Esophagus muscularis mucosa (tissue), 4 donors: ENCODE results near the gene LIPN. TPM values are rescaled to one million over a fixed set of nuclear protein-coding genes. Genes with fewer than 3 reads are reported as not detected.
A peak's percentile ranks its signal among the peaks of the same experiment; 100 is the strongest.

Experiments used
- DNase-seq: peaks from one replicate; pipeline ENCODE4 v3.0.0-alpha.2; 2017; ENCODE audit errors: extremely low spot score
- H3K27ac ChIP-seq, 4 donors: fragments of 200-600 bp; sonication (generic); replicated peaks in 1 of 4; 1 replicate in 3 of 4; 2 replicates in 1 of 4; pipeline ENCODE4 v1.5.1; 2016 to 2019; ENCODE audit warnings: mild to moderate bottlenecking in 1 of 4
- H3K27me3 ChIP-seq, 4 donors: fragments of 200-600 bp; sonication (generic); one replicate each; pipeline versions ENCODE4 v1.5.1 to v1.6.0; 2016 to 2019
- H3K36me3 ChIP-seq, 4 donors: fragments of 200-600 bp; sonication (generic); one replicate each; pipeline ENCODE4 v1.5.1; 2016 to 2019
- H3K4me1 ChIP-seq, 4 donors: fragments of 200-600 bp; sonication (generic); one replicate each; pipeline ENCODE4 v1.5.1; 2016 to 2019
- H3K4me3 ChIP-seq, 4 donors: fragments of 200-600 bp; sonication (generic); 1 replicate in 2 of 4; 2 replicates in 2 of 4; pipeline ENCODE4 v1.5.1; 2016 to 2019; ENCODE audit warnings: mild to moderate bottlenecking in 4 of 4, moderate library complexity in 1 of 4
- H3K9me3 ChIP-seq, 4 donors: fragments of 200-600 bp; sonication (generic); 1 replicate in 3 of 4; 2 replicates in 1 of 4; pipeline ENCODE4 v1.5.1; 2016 to 2019
- CTCF ChIP-seq, 3 experiments: fragments of 200-600 bp in 2 of 3; fragments of 450-650 bp in 1 of 3; sonication (generic) in 2 of 3; IDR thresholded peaks; one replicate each; pipeline ENCODE4 v1.5.1; 2017 to 2019; ENCODE audit warnings: antibody characterized with exemption in 3 of 3, mild to moderate bottlenecking in 2 of 3, moderate library complexity in 1 of 3
- EP300 ChIP-seq: sonication (generic); formaldehyde crosslinking; IDR thresholded peaks from one replicate; pipeline ENCODE4 v1.6.1; 2017; ENCODE audit warnings: antibody characterized with exemption
- POLR2A ChIP-seq: fragments of 450-650 bp; IDR thresholded peaks from one replicate; pipeline ENCODE4 v1.6.1; 2017; ENCODE audit warnings: antibody characterized with exemption, moderate library complexity, mild to moderate bottlenecking, low read depth
- POLR2AphosphoS5 ChIP-seq, 2 donors: sonication (generic); formaldehyde crosslinking; IDR thresholded peaks; one replicate each; pipeline ENCODE4 v1.6.1; 2017; ENCODE audit warnings: antibody characterized with exemption in 2 of 2
- WGBS: methylation state at CpG from one replicate; pipeline ENCODE4 v1.1.5; 2018; 5-methylcytosine and 5-hydroxymethylcytosine counted together
- intact Hi-C: fragments of 100-400 bp; cut with DNase I; formaldehyde crosslinking; loops from one replicate; pipeline ENCODE4 v1.15.1; 2023
- total RNA-seq, 4 donors: library from RNA; depleted of rRNA; stranded (reverse); fragments of >200 nt; gene quantifications; one replicate each; pipeline versions ENCODE4 v1.1.0 to v1.2.1, GENCODE V29; 2016

LIPN gene
- total RNA-seq, 4 donors from 2014 or later: 0.33 TPM; not detected in 3

GRCh38 chr10:88828310-88828709 lies 68.5 kb downstream of the LIPN start:
- no peaks in the 10 kb centered on the region for H3K9me3 ChIP-seq
- H3K4me1 ChIP-seq: no peaks in the 10 kb centered on the region
- DNase-seq: peak; percentile 1
- no peak for TF ChIP-seq EP300
- TF ChIP-seq POLR2AphosphoS5 (IDR thresholded peaks at IDR 0.05): no peak
- TF ChIP-seq CTCF (IDR thresholded peaks at IDR 0.05): no peak
- TF ChIP-seq POLR2A: no peak
- intact Hi-C loops: no loop called here
- H3K36me3 ChIP-seq: no peaks in the 10 kb centered on the region
- H3K4me3 ChIP-seq: no peak overlapping the region
- 39% methylated on average over 1 of the region's 1 CpG for WGBS
- H3K27me3 ChIP-seq: no peaks in the 10 kb centered on the region
- H3K27ac ChIP-seq: no peak overlapping the region

Other genes with a start within 250 kb of the LIPN start
- 10 to 100 TPM in 2 of 4 donors, 1 to 10 TPM in 2; 6.7 to 12.9 (median 10.9) TPM for gene RNLS, start 176.7 kb upstream of the LIPN start, total RNA-seq
- gene LIPJ, start 173.3 kb upstream of the LIPN start, total RNA-seq: under 1 TPM in 1 of 4 donors, not detected in 3; 0.19 TPM
- not detected for gene LIPF, start 95.6 kb upstream of the LIPN start, total RNA-seq
- gene LIPK, start 53.8 kb upstream of the LIPN start, total RNA-seq: not detected
- gene LIPM, start 42.7 kb downstream of the LIPN start, total RNA-seq: not detected
- not detected for gene ANKRD22, start 91.8 kb downstream of the LIPN start, total RNA-seq
- gene STAMBPL1, start 120.2 kb downstream of the LIPN start, total RNA-seq: 10 to 100 TPM in 3 of 4 donors, 1 to 10 TPM in 1; 8.6 to 27.4 (median 14.7) TPM
- 1,000 to 10,000 TPM; 6,391 to 8,723 (median 8,539) TPM for gene ACTA2, start 192.8 kb downstream of the LIPN start, total RNA-seq
- gene FAS, start 230.8 kb downstream of the LIPN start, total RNA-seq: 10 to 100 TPM; 16.6 to 27.5 (median 18.7) TPM